ENCODE measurements around the gene COL23A1.

COL23A1 gene

GRCh38 chr5:178554311-178554710 is 35.9 kb downstream of the COL23A1 start:
- DNase-seq (ENCODE audit: low spot score) = no peak

- DNase-seq (ENCODE audit: low spot score) = no peak
Measured at GRCh38 chr5:178553517-178553916, 36.7 kb downstream of the COL23A1 start.

- no peak for DNase-seq (ENCODE audit: low spot score)
Measured at GRCh38 chr5:178551468-178551867, 38.7 kb downstream of the COL23A1 start.

GRCh38 chr5:178551059-178551458 is 39.1 kb downstream of the COL23A1 start:
- no peak for DNase-seq (ENCODE audit: low spot score)

GRCh38 chr5:178548746-178549145 is 41.4 kb downstream of the COL23A1 start:
- no peak for DNase-seq (ENCODE audit: low spot score)

- no peak for DNase-seq (ENCODE audit: low spot score)
Measured at GRCh38 chr5:178547753-178548415, 42.3 kb downstream of the COL23A1 start.

GRCh38 chr5:178547052-178547666 is 43.0 kb downstream of the COL23A1 start:
- no peak for DNase-seq (ENCODE audit: low spot score)

GRCh38 chr5:178546675-178547033 is 43.5 kb downstream of the COL23A1 start:
- no peak for DNase-seq (ENCODE audit: low spot score)

GRCh38 chr5:178545941-178546674 is 44.1 kb downstream of the COL23A1 start:
- no peak for DNase-seq (ENCODE audit: low spot score)

GRCh38 chr5:178545176-178545575 is 45.0 kb downstream of the COL23A1 start:
- DNase-seq (ENCODE audit: low spot score) = no peak

- no peak for DNase-seq (ENCODE audit: low spot score)
Measured at GRCh38 chr5:178544166-178544834, 45.9 kb downstream of the COL23A1 start.

- no peak for DNase-seq (ENCODE audit: low spot score)
Measured at GRCh38 chr5:178542455-178542854, 47.7 kb downstream of the COL23A1 start.

- no peak for DNase-seq (ENCODE audit: low spot score)
Measured at GRCh38 chr5:178540526-178540925, 49.7 kb downstream of the COL23A1 start.

- DNase-seq (ENCODE audit: low spot score) = no peak
Measured at GRCh38 chr5:178538741-178539229, 51.4 kb downstream of the COL23A1 start.

GRCh38 chr5:178537467-178538371 is 52.5 kb downstream of the COL23A1 start:
- DNase-seq (ENCODE audit: low spot score) = no peak

- no peak for DNase-seq (ENCODE audit: low spot score)
Measured at GRCh38 chr5:178536541-178537466, 53.4 kb downstream of the COL23A1 start.

- no peak for DNase-seq (ENCODE audit: low spot score)
Measured at GRCh38 chr5:178535299-178536175, 54.7 kb downstream of the COL23A1 start.

- DNase-seq (ENCODE audit: low spot score) = no peak
Measured at GRCh38 chr5:178533136-178533535, 57.1 kb downstream of the COL23A1 start.

- no peak for DNase-seq (ENCODE audit: low spot score)
Measured at GRCh38 chr5:178532666-178533065, 57.5 kb downstream of the COL23A1 start.

All from HuH-7.5 (cell line).